ENCODE results near the gene KLK12.

KLK12 gene

GRCh38 chr19:51000981-51001380 lies 33.8 kb downstream of the KLK12 start:
- Histone ChIP-seq H3K27ac (ENCODE audit: low read length, poor library complexity, severe bottlenecking) (no peak overlapping the region), H3K4me3 (ENCODE audit: insufficient read depth in 1 of 2, low read depth in 1 of 2, low read length in 2 of 2) (no peak overlapping the region), H3K9me3 (ENCODE audit: control insufficient read depth, low read length) (no peaks in the 10 kb centered on the region), H3K18ac (ENCODE audit: low read depth in 1 of 2, low read length in 2 of 2) (no peak overlapping the region), H3K14ac (ENCODE audit: low read length in 2 of 2) (no peak overlapping the region), H3K9ac (ENCODE audit: low read length) (no peak overlapping the region), H2AK5ac (ENCODE audit: low read length, severe bottlenecking) (no peak overlapping the region), H4K8ac (ENCODE audit: low read length) (no peak overlapping the region), H3K27me3 (ENCODE audit: control insufficient read depth in 1 of 2, insufficient read depth in 1 of 2, low read length in 2 of 2) (peaks cover 0 to 46% of the 10 kb centered on the region in 2 experiments), H4K91ac (ENCODE audit: low read length) (no peak overlapping the region), H2AFZ (ENCODE audit: low read depth, low read length) (no peak overlapping the region), H2BK15ac (ENCODE audit: low read depth, poor library complexity, severe bottlenecking) (no peak overlapping the region), H3K4me1 (ENCODE audit: control insufficient read depth, insufficient read depth, low read depth, low read length) (no peaks in the 10 kb centered on the region), H2BK5ac (ENCODE audit: low read depth, low read length, poor library complexity, severe bottlenecking) (no peak overlapping the region), H3K23ac (ENCODE audit: low read length in 2 of 2) (no peak overlapping the region), H3K4me2 (ENCODE audit: low read length, poor library complexity, severe bottlenecking) (no peak overlapping the region), H3K36me3 (ENCODE audit: control insufficient read depth in 1 of 2, insufficient read depth in 2 of 2, low read depth in 1 of 2, low read length in 2 of 2) (no peaks in the 10 kb centered on the region), H2BK12ac (ENCODE audit: low read length in 2 of 2) (no peak overlapping the region), H3K79me1 (replicated peaks; ENCODE audit: low read length, poor library complexity, severe bottlenecking) (no peaks in the 10 kb centered on the region), H2BK120ac (ENCODE audit: low read depth, low read length) (no peak overlapping the region), H3K4ac (ENCODE audit: low read depth in 1 of 2, low read length in 2 of 2) (no peak overlapping the region)
- no peak for DNase-seq
- WGBS: 24% methylated on average over 13 of the region's 16 CpGs

GRCh38 chr19:51000426-51000825 lies 34.4 kb downstream of the KLK12 start:
- H3K9me3 ChIP-seq (ENCODE audit: control insufficient read depth, low read length): no peaks in the 10 kb centered on the region
- H3K9ac ChIP-seq (ENCODE audit: low read length): no peak overlapping the region
- no peak overlapping the region for H2BK15ac ChIP-seq (ENCODE audit: low read depth, poor library complexity, severe bottlenecking)
- no peak overlapping the region for H3K18ac ChIP-seq (ENCODE audit: low read depth in 1 of 2, low read length in 2 of 2)
- H2AK5ac ChIP-seq (ENCODE audit: low read length, severe bottlenecking): no peak overlapping the region
- WGBS: 86% methylated on average over 10 of the region's 10 CpGs
- no peak overlapping the region for H2AFZ ChIP-seq (ENCODE audit: low read depth, low read length)
- H3K27ac ChIP-seq (ENCODE audit: low read length, poor library complexity, severe bottlenecking): no peak overlapping the region
- no peak overlapping the region for H3K14ac ChIP-seq (ENCODE audit: low read length in 2 of 2)
- no peak overlapping the region for H3K4ac ChIP-seq (ENCODE audit: low read depth in 1 of 2, low read length in 2 of 2)
- H3K27me3 ChIP-seq (ENCODE audit: control insufficient read depth in 1 of 2, insufficient read depth in 1 of 2, low read length in 2 of 2): peaks cover 0 to 46% of the 10 kb centered on the region in 2 experiments
- H3K4me3 ChIP-seq (ENCODE audit: insufficient read depth in 1 of 2, low read depth in 1 of 2, low read length in 2 of 2): no peak overlapping the region
- no peaks in the 10 kb centered on the region for H3K4me1 ChIP-seq (ENCODE audit: control insufficient read depth, insufficient read depth, low read depth, low read length)
- H4K91ac ChIP-seq (ENCODE audit: low read length): no peak overlapping the region
- H3K4me2 ChIP-seq (ENCODE audit: low read length, poor library complexity, severe bottlenecking): no peak overlapping the region
- H3K23ac ChIP-seq (ENCODE audit: low read length in 2 of 2): no peak overlapping the region
- H3K79me1 ChIP-seq (replicated peaks; ENCODE audit: low read length, poor library complexity, severe bottlenecking): no peaks in the 10 kb centered on the region
- H2BK12ac ChIP-seq (ENCODE audit: low read length in 2 of 2): no peak overlapping the region
- H3K36me3 ChIP-seq (ENCODE audit: control insufficient read depth in 1 of 2, insufficient read depth in 2 of 2, low read depth in 1 of 2, low read length in 2 of 2): no peaks in the 10 kb centered on the region
- H2BK5ac ChIP-seq (ENCODE audit: low read depth, low read length, poor library complexity, severe bottlenecking): no peak overlapping the region
- no peak for DNase-seq
- no peak overlapping the region for H2BK120ac ChIP-seq (ENCODE audit: low read depth, low read length)
- no peak overlapping the region for H4K8ac ChIP-seq (ENCODE audit: low read length)

GRCh38 chr19:50998686-50999085 lies 36.1 kb downstream of the KLK12 start:
- Histone ChIP-seq H3K18ac (ENCODE audit: low read depth in 1 of 2, low read length in 2 of 2) (no peak overlapping the region), H3K27ac (ENCODE audit: low read length, poor library complexity, severe bottlenecking) (no peak overlapping the region), H3K9ac (ENCODE audit: low read length) (no peak overlapping the region), H3K4me2 (ENCODE audit: low read length, poor library complexity, severe bottlenecking) (no peak overlapping the region), H3K4me1 (ENCODE audit: control insufficient read depth, insufficient read depth, low read depth, low read length) (no peaks in the 10 kb centered on the region), H3K27me3 (ENCODE audit: control insufficient read depth in 1 of 2, insufficient read depth in 1 of 2, low read length in 2 of 2) (peaks cover 0 to 38% of the 10 kb centered on the region in 2 experiments), H3K23ac (ENCODE audit: low read length in 2 of 2) (no peak overlapping the region), H2AK5ac (ENCODE audit: low read length, severe bottlenecking) (no peak overlapping the region), H2BK5ac (ENCODE audit: low read depth, low read length, poor library complexity, severe bottlenecking) (no peak overlapping the region), H3K4me3 (ENCODE audit: insufficient read depth in 1 of 2, low read depth in 1 of 2, low read length in 2 of 2) (no peak overlapping the region), H3K79me1 (replicated peaks; ENCODE audit: low read length, poor library complexity, severe bottlenecking) (no peaks in the 10 kb centered on the region), H3K4ac (ENCODE audit: low read depth in 1 of 2, low read length in 2 of 2) (no peak overlapping the region), H3K14ac (ENCODE audit: low read length in 2 of 2) (no peak overlapping the region), H2AFZ (ENCODE audit: low read depth, low read length) (no peak overlapping the region), H3K36me3 (ENCODE audit: control insufficient read depth in 1 of 2, insufficient read depth in 2 of 2, low read depth in 1 of 2, low read length in 2 of 2) (no peaks in the 10 kb centered on the region), H2BK12ac (ENCODE audit: low read length in 2 of 2) (no peak overlapping the region), H2BK120ac (ENCODE audit: low read depth, low read length) (no peak overlapping the region), H4K91ac (ENCODE audit: low read length) (no peak overlapping the region), H3K9me3 (ENCODE audit: control insufficient read depth, low read length) (no peaks in the 10 kb centered on the region), H4K8ac (ENCODE audit: low read length) (no peak overlapping the region), H2BK15ac (ENCODE audit: low read depth, poor library complexity, severe bottlenecking) (no peak overlapping the region)
- WGBS: 72% methylated on average over 4 of the region's 4 CpGs
- DNase-seq: no peak

GRCh38 chr19:50998061-50998460 lies 36.7 kb downstream of the KLK12 start:
- H2BK120ac ChIP-seq (ENCODE audit: low read depth, low read length): no peak overlapping the region
- no peak overlapping the region for H3K4ac ChIP-seq (ENCODE audit: low read depth in 1 of 2, low read length in 2 of 2)
- H2AFZ ChIP-seq (ENCODE audit: low read depth, low read length): no peak overlapping the region
- H3K4me2 ChIP-seq (ENCODE audit: low read length, poor library complexity, severe bottlenecking): no peak overlapping the region
- no peak overlapping the region for H2BK15ac ChIP-seq (ENCODE audit: low read depth, poor library complexity, severe bottlenecking)
- no peaks in the 10 kb centered on the region for H3K9me3 ChIP-seq (ENCODE audit: control insufficient read depth, low read length)
- H3K27me3 ChIP-seq (ENCODE audit: control insufficient read depth in 1 of 2, insufficient read depth in 1 of 2, low read length in 2 of 2): peaks cover 0 to 37% of the 10 kb centered on the region in 2 experiments
- no peak overlapping the region for H3K23ac ChIP-seq (ENCODE audit: low read length in 2 of 2)
- no peak overlapping the region for H3K4me3 ChIP-seq (ENCODE audit: insufficient read depth in 1 of 2, low read depth in 1 of 2, low read length in 2 of 2)
- WGBS: 70% methylated on average over 3 of the region's 5 CpGs
- H4K8ac ChIP-seq (ENCODE audit: low read length): no peak overlapping the region
- H3K9ac ChIP-seq (ENCODE audit: low read length): no peak overlapping the region
- no peaks in the 10 kb centered on the region for H3K79me1 ChIP-seq (replicated peaks; ENCODE audit: low read length, poor library complexity, severe bottlenecking)
- DNase-seq: no peak
- no peak overlapping the region for H3K27ac ChIP-seq (ENCODE audit: low read length, poor library complexity, severe bottlenecking)
- H2BK5ac ChIP-seq (ENCODE audit: low read depth, low read length, poor library complexity, severe bottlenecking): no peak overlapping the region
- H3K4me1 ChIP-seq (ENCODE audit: control insufficient read depth, insufficient read depth, low read depth, low read length): no peaks in the 10 kb centered on the region
- no peaks in the 10 kb centered on the region for H3K36me3 ChIP-seq (ENCODE audit: control insufficient read depth in 1 of 2, insufficient read depth in 2 of 2, low read depth in 1 of 2, low read length in 2 of 2)
- no peak overlapping the region for H2BK12ac ChIP-seq (ENCODE audit: low read length in 2 of 2)
- H4K91ac ChIP-seq (ENCODE audit: low read length): no peak overlapping the region
- H2AK5ac ChIP-seq (ENCODE audit: low read length, severe bottlenecking): no peak overlapping the region
- no peak overlapping the region for H3K14ac ChIP-seq (ENCODE audit: low read length in 2 of 2)
- H3K18ac ChIP-seq (ENCODE audit: low read depth in 1 of 2, low read length in 2 of 2): no peak overlapping the region

Data from mesenchymal stem cell (in vitro differentiated cells and primary cell).